ENCODE results near the gene PECR.

The PECR gene

DNA sequence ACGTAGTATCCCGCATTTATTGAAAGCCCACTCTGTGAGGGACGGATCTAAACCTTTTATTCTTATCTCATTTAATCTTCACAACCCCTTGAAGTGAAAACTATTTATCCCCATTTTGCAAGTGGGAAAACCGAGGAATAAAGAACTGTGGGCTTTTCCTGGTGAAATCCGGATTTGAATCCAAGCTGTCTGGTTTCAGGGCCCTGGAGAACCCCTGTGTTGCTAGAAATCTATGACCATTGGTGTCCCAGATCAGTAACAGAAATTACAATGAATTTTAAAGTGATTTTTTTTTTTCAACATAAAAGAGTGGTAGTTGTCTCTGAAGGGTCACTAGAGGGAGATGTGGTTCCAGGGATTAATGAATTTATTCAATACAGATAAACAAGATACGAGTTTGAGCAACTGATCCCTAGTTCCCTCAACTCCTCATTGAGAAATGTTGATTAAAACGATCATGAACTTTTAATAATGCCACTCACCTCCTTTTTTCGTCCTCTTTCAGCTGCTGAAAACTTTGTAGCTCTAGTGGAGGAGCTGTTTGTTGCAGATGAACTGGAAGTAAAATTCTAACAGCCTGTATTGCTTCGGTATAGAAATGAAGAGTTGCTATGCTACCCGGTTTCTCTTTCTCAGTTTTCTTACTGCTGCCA, 28.5 kb upstream of the PECR start:
- peaks cover 54% of the 10 kb centered on the region for H3K4me1 Mint-ChIP-seq
- ATAC-seq (peak; percentile 20), DNase-seq (ENCODE audit: low spot score in 2 of 2) (no peak)
- peak overlapping the region; percentile 98 for H3K4me3 Mint-ChIP-seq
- H3K9me3 Mint-ChIP-seq: no peaks in the 10 kb centered on the region
- H3K36me3 Mint-ChIP-seq: no peaks in the 10 kb centered on the region
- peak overlapping the region; percentile 100 for H3K27ac Mint-ChIP-seq

GRCh38 chr2:216108967-216109921, 27.6 kb upstream of the PECR start, which contains the start of gene XRCC5:
XRCC5 (plus strand) TSS chr2:216109348; CDS start chr2:216109437, 89 bp downstream.
- DNase-seq (ENCODE audit: low spot score in 2 of 2) (peak; percentile 96 to 99), ATAC-seq (peak; percentile 79)
- peaks cover 46% of the 10 kb centered on the region for H3K4me1 Mint-ChIP-seq
- H3K9me3 Mint-ChIP-seq: no peaks in the 10 kb centered on the region
- peak within 1 kb of the TSS; percentile 100 for H3K27ac Mint-ChIP-seq
- peak within 1 kb of the TSS; percentile 98 for H3K4me3 Mint-ChIP-seq
- H3K36me3 Mint-ChIP-seq: no peaks in the 10 kb centered on the region

- Mint-ChIP-seq H3K27ac (peak overlapping the region; percentile 100), H3K4me3 (peak overlapping the region; percentile 98), H3K36me3 (no peaks in the 10 kb centered on the region), H3K9me3 (no peaks in the 10 kb centered on the region), H3K4me1 (peaks cover 38% of the 10 kb centered on the region)
- ATAC-seq: no peak
- DNase-seq (ENCODE audit: low spot score in 2 of 2): no peak
Observed at GRCh38 chr2:216108310-216108966, 26.8 kb upstream of the PECR start.

DNA sequence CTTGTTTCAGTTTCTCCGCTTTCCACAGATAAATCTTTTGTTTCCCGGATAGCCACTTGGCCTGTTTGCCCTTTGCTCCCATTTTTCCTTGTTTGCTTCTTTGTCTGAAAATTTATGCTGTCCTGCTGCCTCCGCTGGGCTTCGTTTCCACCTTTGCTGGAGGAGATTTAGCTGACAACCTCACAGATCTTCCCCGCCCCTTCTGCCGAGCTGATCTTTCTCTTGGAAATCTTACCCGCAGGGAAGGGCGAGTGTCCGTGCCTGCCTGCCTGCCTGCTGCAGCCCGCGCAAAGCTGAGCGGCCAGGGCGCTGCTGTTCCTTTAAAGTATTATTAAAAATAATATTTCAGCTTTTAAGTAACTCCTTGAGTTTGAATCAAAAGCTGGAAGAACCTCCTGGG, 26.2 kb upstream of the PECR start:
- H3K27ac Mint-ChIP-seq: no peak overlapping the region
- no peak for DNase-seq (ENCODE audit: low spot score in 2 of 2)
- ATAC-seq: no peak
- H3K4me3 Mint-ChIP-seq: peak overlapping the region; percentile 98
- H3K4me1 Mint-ChIP-seq: peaks cover 31% of the 10 kb centered on the region
- H3K36me3 Mint-ChIP-seq: no peaks in the 10 kb centered on the region
- no peaks in the 10 kb centered on the region for H3K9me3 Mint-ChIP-seq

- DNase-seq (ENCODE audit: low spot score in 2 of 2) (no peak), ATAC-seq (no peak)
- Mint-ChIP-seq H3K36me3 (no peaks in the 10 kb centered on the region), H3K9me3 (no peaks in the 10 kb centered on the region), H3K4me1 (peaks cover 27% of the 10 kb centered on the region), H3K27ac (no peak overlapping the region), H3K4me3 (no peak overlapping the region)
Observed at GRCh38 chr2:216107320-216107719, 25.7 kb upstream of the PECR start.

- Mint-ChIP-seq H3K9me3 (no peaks in the 10 kb centered on the region), H3K4me1 (peaks cover 11% of the 10 kb centered on the region), H3K4me3 (no peak overlapping the region), H3K36me3 (no peaks in the 10 kb centered on the region), H3K27ac (no peak overlapping the region)
- ATAC-seq (no peak), DNase-seq (ENCODE audit: low spot score in 2 of 2) (no peak)
Observed at GRCh38 chr2:216104691-216105090, 23.1 kb upstream of the PECR start.

- Mint-ChIP-seq H3K9me3 (no peaks in the 10 kb centered on the region), H3K36me3 (no peaks in the 10 kb centered on the region), H3K4me3 (no peak overlapping the region), H3K27ac (no peak overlapping the region), H3K4me1 (no peaks in the 10 kb centered on the region)
- ATAC-seq (no peak), DNase-seq (ENCODE audit: low spot score in 2 of 2) (no peak)
Observed at GRCh38 chr2:216103213-216103612, 21.6 kb upstream of the PECR start.

DNA sequence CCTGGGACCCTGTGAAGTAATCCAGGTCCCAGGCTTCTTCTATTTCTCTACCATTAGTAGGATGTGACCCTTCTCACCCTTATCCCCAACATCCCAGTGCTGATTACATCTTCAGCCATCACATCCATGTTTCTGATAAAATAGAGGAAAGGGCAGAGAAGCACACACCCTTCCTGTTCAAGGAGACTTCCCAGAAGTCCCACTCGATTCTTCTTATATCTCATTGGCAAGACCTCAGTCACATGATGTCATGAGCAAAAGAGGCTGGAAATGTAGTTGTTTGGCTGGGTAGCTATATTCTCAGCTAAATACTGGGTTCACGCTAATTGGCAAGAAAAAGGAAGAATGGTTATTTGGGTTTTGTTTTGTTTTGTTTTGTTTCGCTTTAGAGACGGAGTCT, 19.5 kb upstream of the PECR start:
- Mint-ChIP-seq H3K4me3 (no peak overlapping the region), H3K9me3 (no peaks in the 10 kb centered on the region), H3K4me1 (no peaks in the 10 kb centered on the region), H3K27ac (no peak overlapping the region), H3K36me3 (no peaks in the 10 kb centered on the region)
- DNase-seq (ENCODE audit: low spot score in 2 of 2): no peak
- ATAC-seq: no peak

GRCh38 chr2:216098421-216099334, 17.1 kb upstream of the PECR start:
- Mint-ChIP-seq H3K4me3 (no peak overlapping the region), H3K4me1 (no peaks in the 10 kb centered on the region), H3K36me3 (no peaks in the 10 kb centered on the region), H3K9me3 (no peaks in the 10 kb centered on the region), H3K27ac (no peak overlapping the region)
- DNase-seq (ENCODE audit: low spot score in 2 of 2) (no peak), ATAC-seq (peak; percentile 16)

DNA sequence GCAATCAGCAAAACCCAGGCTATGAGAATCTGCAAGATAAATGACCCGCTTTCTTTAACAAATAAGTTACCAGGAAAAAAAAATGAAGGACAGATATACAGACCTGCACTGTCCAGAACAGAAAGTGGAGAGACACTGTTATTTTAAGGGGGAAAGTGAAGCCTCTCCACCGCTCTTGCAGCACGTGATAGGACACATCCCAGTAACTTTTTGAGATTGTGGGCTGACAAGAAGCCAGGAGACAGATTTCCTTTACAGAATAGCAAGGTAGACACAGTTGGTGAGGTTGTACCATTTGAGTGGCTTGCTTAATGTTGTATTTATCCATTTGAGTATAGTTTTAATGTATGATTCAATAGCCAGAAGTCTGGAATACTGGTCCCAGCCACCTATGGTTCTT, 13.1 kb upstream of the PECR start:
- DNase-seq (ENCODE audit: low spot score in 2 of 2): no peak
- ATAC-seq: no peak
- Mint-ChIP-seq H3K9me3 (no peaks in the 10 kb centered on the region), H3K4me3 (no peak overlapping the region), H3K4me1 (peaks cover 12% of the 10 kb centered on the region), H3K36me3 (no peaks in the 10 kb centered on the region), H3K27ac (no peak overlapping the region)

GRCh38 chr2:216092646-216093045, 11.0 kb upstream of the PECR start:
- Mint-ChIP-seq H3K4me1 (peaks cover 20% of the 10 kb centered on the region), H3K9me3 (no peaks in the 10 kb centered on the region), H3K36me3 (no peaks in the 10 kb centered on the region), H3K4me3 (no peak overlapping the region), H3K27ac (no peak overlapping the region)
- DNase-seq (ENCODE audit: low spot score in 2 of 2): no peak
- no peak for ATAC-seq

DNA sequence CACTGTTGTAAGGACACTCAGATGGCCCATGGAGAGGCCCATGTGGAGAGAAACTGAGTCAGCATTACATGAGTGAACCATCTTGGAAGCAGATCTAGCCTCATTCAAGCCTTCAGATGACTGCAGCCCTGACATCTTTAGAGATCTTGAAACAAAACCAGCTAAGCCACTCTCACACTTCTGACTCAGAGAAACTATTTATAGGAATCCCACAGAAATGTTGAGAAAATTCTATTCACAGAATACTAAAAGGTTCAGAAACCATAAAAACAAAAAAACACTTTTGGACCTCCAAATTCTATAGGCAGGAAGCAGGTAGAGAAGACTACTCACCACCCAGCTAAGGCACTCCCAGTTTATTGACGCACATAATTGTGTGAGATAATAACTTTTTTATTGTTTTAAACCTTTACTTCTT, 8.8 kb upstream of the PECR start:
- Mint-ChIP-seq H3K36me3 (no peaks in the 10 kb centered on the region), H3K27ac (no peak overlapping the region), H3K9me3 (no peaks in the 10 kb centered on the region), H3K4me1 (peaks cover 28% of the 10 kb centered on the region), H3K4me3 (peak overlapping the region; percentile 0)
- ATAC-seq: peak; percentile 92
- DNase-seq (ENCODE audit: low spot score in 2 of 2): no peak

DNA sequence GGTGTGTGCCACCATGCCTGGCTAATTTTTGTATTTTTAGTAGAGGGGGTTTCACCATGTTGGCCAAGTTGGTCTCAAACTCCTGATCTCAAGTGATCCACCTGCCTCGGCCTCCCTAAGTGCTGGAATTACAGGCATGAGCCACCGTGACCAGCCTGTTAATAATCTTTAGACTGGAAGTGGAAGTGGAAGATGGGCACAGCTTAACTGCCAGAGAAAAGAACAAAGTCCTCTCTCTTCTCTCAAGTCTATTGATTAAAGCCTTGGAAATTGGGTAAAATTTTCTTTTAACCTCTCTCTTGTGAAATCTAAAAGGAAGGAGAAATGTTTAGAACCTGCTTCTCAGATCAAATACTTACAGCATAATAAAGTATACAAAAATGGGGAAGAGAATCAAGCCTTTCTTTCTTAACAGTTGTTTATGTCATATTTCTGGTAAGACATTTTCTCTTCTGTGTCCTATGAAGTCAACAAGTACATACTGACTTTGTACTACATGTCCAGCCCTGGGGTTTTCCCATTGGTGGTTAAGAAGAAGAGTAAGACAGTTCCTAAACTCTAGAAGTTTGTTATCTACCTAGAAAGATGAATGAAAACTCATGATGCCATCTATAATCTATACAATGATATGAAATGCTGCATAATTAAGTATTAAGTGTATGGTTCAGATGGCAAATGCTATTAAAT, 4.7 kb upstream of the PECR start:
- Mint-ChIP-seq H3K9me3 (no peaks in the 10 kb centered on the region), H3K27ac (peak overlapping the region; percentile 6), H3K36me3 (no peaks in the 10 kb centered on the region), H3K4me1 (peaks cover 66% of the 10 kb centered on the region), H3K4me3 (no peak overlapping the region)
- ATAC-seq: no peak
- DNase-seq (ENCODE audit: low spot score in 2 of 2): no peak

DNA sequence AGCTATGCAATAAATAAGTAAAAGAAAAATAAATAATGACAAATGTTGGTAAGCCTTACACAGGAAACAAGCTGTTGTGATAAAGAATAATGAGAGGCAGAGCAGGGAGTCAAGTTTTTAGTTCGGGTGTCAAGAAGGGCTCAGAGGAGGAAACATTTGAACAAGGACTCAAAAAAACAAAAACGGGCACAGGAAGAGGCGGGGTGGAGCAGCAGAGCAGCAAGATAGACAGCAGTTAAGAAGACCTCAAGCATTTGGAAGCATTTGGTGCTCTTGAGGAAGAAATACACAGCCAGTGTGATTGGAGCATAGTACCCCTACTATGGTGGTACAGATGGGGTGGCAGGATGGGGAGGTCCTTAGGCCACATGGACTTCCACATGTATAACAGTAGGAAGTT, 2.9 kb upstream of the PECR start:
- Mint-ChIP-seq H3K4me1 (peaks cover 63% of the 10 kb centered on the region), H3K36me3 (no peaks in the 10 kb centered on the region)

More for the DNA sequence above, 2.9 kb upstream of the PECR start:
- ATAC-seq: no peak
- Mint-ChIP-seq H3K27ac (peak overlapping the region; percentile 79), H3K4me3 (peak overlapping the region; percentile 22), H3K9me3 (no peaks in the 10 kb centered on the region)
- no peak for DNase-seq (ENCODE audit: low spot score in 2 of 2)
